Endothelial cell of umbilical vein (primary cell): Measurements from ENCODE around the gene ACAP2. TPM values are rescaled to one million over a fixed set of nuclear protein-coding genes. Genes with fewer than 3 reads are reported as not detected.
"Not testable (repeated sequence)": the region's sequence is repeated elsewhere in the genome, so short reads cannot be mapped to it uniquely, and the experiment has no call there.

Experiments used
- BruUV-seq: library from RNA; stranded (reverse); fragments of 400-500 nt; replicated peaks from 2 replicates; lab custom pipeline; 2021; lab: Mats Ljungman, UMichigan
- CTCF ChIA-PET: fragments of 300-600, 350-600 bp; sonication (Branson Sonifier 250); formaldehyde crosslinking; loops from one replicate; lab custom pipeline; 2021; ENCODE audit warnings: antibody characterized with exemption, inconsistent platforms; lab: Charles Lee
- POLR2A ChIA-PET: fragments of 300-600, 350-600 bp; sonication (Branson Sonifier 250); formaldehyde crosslinking; loops from one replicate; lab custom pipeline; 2021; ENCODE audit warnings: antibody characterized with exemption, inconsistent platforms; lab: Charles Lee
- DNase-seq: peaks from one replicate; pipeline ENCODE4 v3.0.0-alpha.2; 2011; ENCODE audit warnings: low read depth, low spot score
- FAIRE-seq: peaks from 2 replicates; lab custom pipeline; 2011; peaks lifted over from hg19 to GRCh38; lab: Jason Lieb, UNC
- H2AFZ ChIP-seq: 2 replicates; pipeline ENCODE4 v1.6.0; 2012; ENCODE audit warnings: low read depth, low read length, control low read depth, inconsistent platforms
- H3K27ac ChIP-seq: 2 replicates; pipeline ENCODE4 v1.5.1; 2011; ENCODE audit warnings: low read depth, mild to moderate bottlenecking, control low read depth, low read length, moderate library complexity; ENCODE audit not compliant: insufficient read depth
- H3K27me3 ChIP-seq, 2 experiments: 2 replicates each; pipeline versions ENCODE4 v1.6.0 to v1.6.1; 2011; ENCODE audit warnings: low read length in 2 of 2, mixed read lengths in 1 of 2; ENCODE audit not compliant: control insufficient read depth in 2 of 2, insufficient read depth in 2 of 2
- H3K36me3 ChIP-seq, 2 experiments: 2 replicates in 1 of 2; 3 replicates in 1 of 2; pipeline ENCODE4 v1.5.1; 2011; ENCODE audit warnings: low read length in 2 of 2, mild to moderate bottlenecking in 1 of 2, moderate library complexity in 1 of 2; ENCODE audit not compliant: control insufficient read depth in 2 of 2, insufficient read depth in 2 of 2; ENCODE audit errors: extremely low read depth in 1 of 2
- H3K4me1 ChIP-seq: 3 replicates; pipeline ENCODE4 v1.5.1; 2011; ENCODE audit warnings: mild to moderate bottlenecking, low read length; ENCODE audit not compliant: control insufficient read depth, insufficient read depth; ENCODE audit errors: extremely low read depth
- H3K4me2 ChIP-seq: 2 replicates; pipeline ENCODE4 v1.6.1; 2011; ENCODE audit warnings: low read length, control low read depth, mixed read lengths; ENCODE audit not compliant: insufficient read depth
- H3K4me3 ChIP-seq, 3 experiments: fragments of 200-600 bp in 1 of 3; sonication (generic), shearing (Covaris generic) in 1 of 3; replicated peaks in 1 of 3; 2 replicates each; pipeline ENCODE4 v1.5.1; 2011 to 2016; ENCODE audit warnings: control low read depth in 3 of 3, low read length in 3 of 3, mild to moderate bottlenecking in 2 of 3, inconsistent platforms in 1 of 3, low read depth in 1 of 3, moderate library complexity in 1 of 3; ENCODE audit not compliant: insufficient read depth in 1 of 3
- H3K79me2 ChIP-seq: 2 replicates; pipeline ENCODE4 v1.6.0; 2012; ENCODE audit warnings: low read length, inconsistent platforms; ENCODE audit not compliant: control insufficient read depth, insufficient read depth
- H3K9ac ChIP-seq: replicated peaks from 2 replicates; pipeline ENCODE3; 2011; ENCODE audit warnings: low read length, control low read depth; ENCODE audit not compliant: insufficient read depth; ENCODE audit errors: extremely low read depth
- H3K9me1 ChIP-seq: replicated peaks from 3 replicates; pipeline ENCODE4 v1.6.0; 2011; ENCODE audit warnings: mild to moderate bottlenecking, low read length; ENCODE audit not compliant: control insufficient read depth, insufficient read depth; ENCODE audit errors: extremely low read depth
- H3K9me3 ChIP-seq: replicated peaks from 2 replicates; pipeline ENCODE4 v1.5.1; 2012; ENCODE audit warnings: low read length, inconsistent platforms; ENCODE audit not compliant: control insufficient read depth, insufficient read depth
- H4K20me1 ChIP-seq: replicated peaks from 2 replicates; pipeline ENCODE3; 2011; ENCODE audit warnings: mild to moderate bottlenecking, low read length; ENCODE audit not compliant: control insufficient read depth, insufficient read depth; ENCODE audit errors: extremely low read depth
- CTCF ChIP-seq, 2 donors: IDR thresholded peaks; 1 replicate in 1 of 2; 2 replicates in 1 of 2; pipeline ENCODE4 v1.5.1; 2011; ENCODE audit warnings: low read length in 2 of 2, mild to moderate bottlenecking in 2 of 2, moderate library complexity in 2 of 2, control low read depth in 1 of 2, inconsistent platforms in 1 of 2, low read depth in 1 of 2; ENCODE audit not compliant: insufficient read depth in 1 of 2; ENCODE audit errors: extremely low read depth in 1 of 2
- EZH2 ChIP-seq: IDR thresholded peaks from 2 replicates; pipeline ENCODE4 v1.6.1; 2012; ENCODE audit warnings: borderline replicate concordance, low read depth, mild to moderate bottlenecking, moderate library complexity, low read length, inconsistent platforms; ENCODE audit not compliant: severe bottlenecking
- FOS ChIP-seq: IDR thresholded peaks from 2 replicates; pipeline ENCODE4 v1.6.1; 2011; ENCODE audit warnings: mild to moderate bottlenecking, low read length, moderate library complexity, borderline replicate concordance; ENCODE audit not compliant: insufficient read depth
- GATA2 ChIP-seq: IDR thresholded peaks from 2 replicates; pipeline ENCODE4 v1.7.0; 2011; ENCODE audit warnings: low read depth, mild to moderate bottlenecking, moderate library complexity, mixed read lengths, low read length; ENCODE audit not compliant: insufficient read length, insufficient read depth
- JUN ChIP-seq: IDR thresholded peaks from 2 replicates; pipeline ENCODE4 v1.6.1; 2011; ENCODE audit warnings: borderline replicate concordance, low read depth; ENCODE audit not compliant: insufficient read length, insufficient read depth
- MAX ChIP-seq: IDR thresholded peaks from 2 replicates; pipeline ENCODE4 v1.6.1; 2011; ENCODE audit not compliant: insufficient read depth, insufficient read length
- MYC ChIP-seq: IDR thresholded peaks from one replicate; pipeline ENCODE4 v1.6.1; 2011; ENCODE audit warnings: mild to moderate bottlenecking, low read depth, low read length
- POLR2A ChIP-seq: IDR thresholded peaks from 2 replicates; pipeline ENCODE4 v1.6.1; 2012; ENCODE audit warnings: low read depth, mild to moderate bottlenecking, control low read depth, low read length
- POLR2AphosphoS5 ChIP-seq: IDR thresholded peaks from 2 replicates; pipeline ENCODE4 v1.6.1; 2012; ENCODE audit warnings: low read depth, mild to moderate bottlenecking, control low read depth, low read length, moderate library complexity; ENCODE audit not compliant: insufficient read depth
- dilution Hi-C: fragments of 300-500 bp; cut with MboI; formaldehyde crosslinking; loops from one replicate; pipeline ENCODE4 v1.15.0; 2019; ENCODE audit warnings: low sequenced_read_pairs; ENCODE audit not compliant: extremely low pct_ligation_motif_present
- intact Hi-C: fragments of 100-400 bp; cut with micrococcal nuclease; formaldehyde crosslinking; loops from one replicate; pipeline ENCODE4 v1.10.0; 2022
- polyA plus RNA-seq, 4 experiments: library from polyadenylated mRNA; depleted of rRNA in 3 of 4; stranded (reverse) in 3 of 4; unstranded in 1 of 4; fragments of >200 nt; gene quantifications; 2 replicates each; pipeline versions ENCODE4 v1.2.1 to v1.2.3, GENCODE V29; 2011 to 2012; ENCODE audit warnings: missing spikeins in 1 of 4
- total RNA-seq: library from RNA; stranded (reverse); gene quantifications from 2 replicates; pipeline ENCODE4 v1.2.3, GENCODE V29; 2021

The ACAP2 gene
- total and polyA plus RNA-seq, 2 donors (not counting 3 experiments of a cell fraction or from before 2014, with no cell fraction given): 13.6 to 36.9 TPM

GRCh38 chr3:195365371-195365770 lies 77.4 kb downstream of the ACAP2 start:
- Histone ChIP-seq H3K9ac (no peak overlapping the region), H3K9me3 (no peaks in the 10 kb centered on the region), H3K4me1 (no peaks in the 10 kb centered on the region), H3K4me2 (no peak overlapping the region), H3K27me3 (no peaks in the 10 kb centered on the region), H3K4me3 (no peak overlapping the region), H3K9me1 (no peaks in the 10 kb centered on the region), H3K36me3 (no peaks in the 10 kb centered on the region), H3K27ac (no peak overlapping the region), H3K79me2 (peaks cover 3% of the 10 kb centered on the region), H4K20me1 (no peaks in the 10 kb centered on the region), H2AFZ (no peak overlapping the region)
- no peak for DNase-seq
- dilution Hi-C loops (no loop called here), intact Hi-C loops (no loop called here)
- FAIRE-seq: no peak
- ChIA-PET CTCF (interaction anchor here (1.0 kb wide), 1 partner anchor 38 kb away, joined by 3 read pairs; no protein-coding TSS in a partner anchor), POLR2A (interaction anchor here (0.6 kb wide), 1 partner anchor 29 kb away, joined by 3 read pairs; no protein-coding TSS in a partner anchor)
- BruUV-seq: no TSS peak
- TF ChIP-seq GATA2 (no peak), POLR2A (no peak), FOS (no peak), JUN (no peak), EZH2 (no peak), POLR2AphosphoS5 (no peak), MYC (no peak), MAX (no peak), CTCF (IDR thresholded peaks at IDR 0.05; ENCODE audit: extremely low read depth in 1 of 2, insufficient read depth in 1 of 2, low read depth in 1 of 2, low read length in 2 of 2) (no peak)

- DNase-seq, H3K27me3 ChIP-seq, H3K79me2 ChIP-seq, BruUV-seq, dilution Hi-C loops, H3K4me1 ChIP-seq, H3K9ac ChIP-seq, H3K36me3 ChIP-seq, H2AFZ ChIP-seq, H3K27ac ChIP-seq, POLR2A ChIA-PET, H3K4me2 ChIP-seq, H4K20me1 ChIP-seq, H3K9me1 ChIP-seq, FAIRE-seq, intact Hi-C loops, CTCF ChIA-PET, H3K4me3 ChIP-seq, H3K9me3 ChIP-seq: not testable (repeated sequence)
These were observed 85.0 kb downstream of the ACAP2 start for GRCh38 chr3:195357797-195358196.
